ENCODE measurements around the gene NUTM2F.

- TF ChIP-seq, protein P1, sequence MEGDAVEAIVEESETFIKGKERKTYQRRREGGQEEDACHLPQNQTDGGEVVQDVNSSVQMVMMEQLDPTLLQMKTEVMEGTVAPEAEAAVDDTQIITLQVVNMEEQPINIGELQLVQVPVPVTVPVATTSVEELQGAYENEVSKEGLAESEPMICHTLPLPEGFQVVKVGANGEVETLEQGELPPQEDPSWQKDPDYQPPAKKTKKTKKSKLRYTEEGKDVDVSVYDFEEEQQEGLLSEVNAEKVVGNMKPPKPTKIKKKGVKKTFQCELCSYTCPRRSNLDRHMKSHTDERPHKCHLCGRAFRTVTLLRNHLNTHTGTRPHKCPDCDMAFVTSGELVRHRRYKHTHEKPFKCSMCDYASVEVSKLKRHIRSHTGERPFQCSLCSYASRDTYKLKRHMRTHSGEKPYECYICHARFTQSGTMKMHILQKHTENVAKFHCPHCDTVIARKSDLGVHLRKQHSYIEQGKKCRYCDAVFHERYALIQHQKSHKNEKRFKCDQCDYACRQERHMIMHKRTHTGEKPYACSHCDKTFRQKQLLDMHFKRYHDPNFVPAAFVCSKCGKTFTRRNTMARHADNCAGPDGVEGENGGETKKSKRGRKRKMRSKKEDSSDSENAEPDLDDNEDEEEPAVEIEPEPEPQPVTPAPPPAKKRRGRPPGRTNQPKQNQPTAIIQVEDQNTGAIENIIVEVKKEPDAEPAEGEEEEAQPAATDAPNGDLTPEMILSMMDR (IDR thresholded peaks at IDR 0.05) = no peak
- TF ChIP-seq POLR2A (IDR thresholded peaks at IDR 0.05) = no peak
These were observed 40.4 kb downstream of the NUTM2F start for GRCh38 chr9:94287877-94288513.

Data from adrenal gland (tissue), 5 donors.